Fibroblast of pulmonary artery (primary cell): ENCODE results near the gene TMTC3.
A peak's percentile ranks its signal among the peaks of the same experiment; 100 is the strongest.

Source experiments
- DNase-seq: peaks from one replicate; pipeline ENCODE4 v3.0.0-alpha.2; 2010; ENCODE audit warnings: low read depth
- H3K4me3 ChIP-seq: replicated peaks from 2 replicates; pipeline ENCODE4 v1.5.1; 2011; ENCODE audit warnings: low read depth, mild to moderate bottlenecking, control low read depth, low read length, moderate library complexity
- CTCF ChIP-seq: IDR thresholded peaks from 2 replicates; pipeline ENCODE4 v1.5.1; 2011; ENCODE audit warnings: mild to moderate bottlenecking, control low read depth, low read length, inconsistent platforms; ENCODE audit errors: missing control alignments

The TMTC3 gene

GRCh38 chr12:88182416-88182815, 40.3 kb downstream of the TMTC3 start:
- no peak for TF ChIP-seq CTCF
- no peak for DNase-seq
- H3K4me3 ChIP-seq, result no peak overlapping the region

- no peak for TF ChIP-seq CTCF
- H3K4me3 ChIP-seq, result no peak overlapping the region
- no peak for DNase-seq
Observed at GRCh38 chr12:88184196-88184595, 42.1 kb downstream of the TMTC3 start.

GRCh38 chr12:88185279-88185678, 43.2 kb downstream of the TMTC3 start:
- TF ChIP-seq CTCF, result no peak
- no peak for DNase-seq

GRCh38 chr12:88185988-88186387, 43.9 kb downstream of the TMTC3 start:
- TF ChIP-seq CTCF, result no peak
- DNase-seq, result peak; percentile 56
- H3K4me3 ChIP-seq, result no peak overlapping the region

More at GRCh38 chr12:88185279-88185678, 43.2 kb downstream of the TMTC3 start:
- H3K4me3 ChIP-seq, result no peak overlapping the region

GRCh38 chr12:88187571-88187970, 45.5 kb downstream of the TMTC3 start:
- TF ChIP-seq CTCF, result no peak
- no peak overlapping the region for H3K4me3 ChIP-seq
- DNase-seq, result no peak

GRCh38 chr12:88188180-88188579, 46.1 kb downstream of the TMTC3 start:
- no peak for TF ChIP-seq CTCF
- no peak overlapping the region for H3K4me3 ChIP-seq
- peak; percentile 9 for DNase-seq

GRCh38 chr12:88192426-88192825, 50.3 kb downstream of the TMTC3 start:
- TF ChIP-seq CTCF, result no peak
- H3K4me3 ChIP-seq, result no peak overlapping the region
- DNase-seq, result no peak
